Stimulated activated CD8-positive, alpha-beta memory T cell treated with anti-CD3 and anti-CD28 coated beads, Interleukin-2, amount 100 ng/mL, for 48 hours (primary cell): ENCODE measurements around the gene TBC1D8.

ENCODE experiments used
- DNase-seq, 2 donors: peaks; one replicate each; pipeline ENCODE4 v3.0.0-alpha.2; 2020; ENCODE audit warnings: low read depth in 2 of 2

The TBC1D8 gene

GRCh38 chr2:101111917-101112771 is 39.0 kb downstream of the TBC1D8 start:
- no peak for DNase-seq

DNA sequence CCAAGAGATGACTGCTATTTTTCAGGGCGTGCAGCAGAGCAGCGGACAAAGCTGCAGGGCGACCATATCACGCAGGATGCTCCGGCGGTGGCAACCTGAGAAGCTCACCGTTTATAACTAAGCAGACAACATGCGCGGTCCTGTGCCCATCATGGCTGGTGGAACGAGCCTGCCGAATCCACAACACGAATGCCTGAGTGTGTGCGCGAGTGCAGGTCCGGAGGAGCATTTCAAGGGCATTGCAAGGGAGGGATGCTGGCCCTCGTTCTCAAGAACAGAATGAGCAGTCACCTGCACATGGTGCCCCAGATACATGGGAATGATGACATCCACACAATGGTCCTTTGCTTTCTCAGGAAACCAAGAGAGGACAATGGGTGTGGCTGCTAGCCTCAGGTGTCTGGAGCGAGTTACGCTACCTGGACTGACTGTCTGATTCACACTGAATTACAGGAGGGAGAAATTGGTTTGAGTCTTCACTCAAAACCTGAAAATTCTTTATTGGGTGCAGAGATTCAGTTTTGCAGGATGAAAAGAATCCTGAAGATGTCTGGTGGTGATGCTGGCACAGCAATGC is 39.8 kb downstream of the TBC1D8 start:
- no peak for DNase-seq

DNA sequence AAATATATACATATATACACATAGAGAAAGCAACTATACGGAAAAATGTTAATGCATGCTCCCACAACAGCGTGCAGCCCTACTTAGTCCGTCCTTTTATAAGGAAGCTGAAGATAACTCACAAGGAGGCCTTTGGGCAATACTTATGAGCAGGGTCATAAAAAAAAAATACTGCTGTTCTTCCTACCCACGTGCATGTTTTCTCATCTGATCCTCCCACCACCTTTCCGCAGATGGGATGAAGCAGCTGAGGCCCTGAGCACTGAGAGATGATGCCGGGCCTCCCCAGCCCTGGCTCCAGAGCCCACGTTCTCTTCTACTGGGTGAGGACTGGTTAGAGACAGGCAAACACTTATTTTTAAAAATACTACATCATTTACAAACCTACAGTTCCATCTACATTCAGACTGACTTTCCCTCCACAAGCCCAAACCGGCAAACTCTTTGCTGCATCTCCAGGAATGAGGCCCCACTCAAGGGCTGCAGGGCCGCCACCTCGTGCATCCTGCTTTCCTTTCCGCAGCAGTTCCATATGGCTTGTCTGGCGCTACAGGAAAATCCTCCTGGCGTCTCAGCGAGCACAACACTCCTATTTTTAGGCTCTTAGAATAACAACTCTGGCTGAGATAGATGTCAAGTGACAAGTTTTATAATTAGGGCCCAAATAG is 41.6 kb downstream of the TBC1D8 start:
- DNase-seq: no peak

DNA sequence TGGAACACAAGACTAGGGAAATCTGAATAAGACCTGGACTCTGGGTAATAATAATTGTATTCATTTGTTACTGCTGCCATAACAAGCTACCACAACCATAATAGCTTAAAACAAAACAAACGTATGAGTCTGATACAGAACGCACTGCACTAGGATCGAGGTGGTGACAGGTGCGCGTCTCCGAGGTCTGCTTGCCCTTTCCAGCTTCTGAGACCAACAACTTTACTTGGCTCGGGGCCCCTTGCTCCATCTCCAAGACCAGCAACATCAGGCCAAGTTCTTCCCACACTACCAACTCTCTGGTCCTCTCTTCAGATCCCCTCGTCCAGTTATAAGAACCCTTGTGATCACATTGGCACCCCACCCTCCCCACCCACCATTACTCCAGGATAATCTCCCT is 42.8 kb downstream of the TBC1D8 start:
- no peak for DNase-seq

- DNase-seq: no peak
Observed at GRCh38 chr2:101107241-101107640, 43.9 kb downstream of the TBC1D8 start.

DNA sequence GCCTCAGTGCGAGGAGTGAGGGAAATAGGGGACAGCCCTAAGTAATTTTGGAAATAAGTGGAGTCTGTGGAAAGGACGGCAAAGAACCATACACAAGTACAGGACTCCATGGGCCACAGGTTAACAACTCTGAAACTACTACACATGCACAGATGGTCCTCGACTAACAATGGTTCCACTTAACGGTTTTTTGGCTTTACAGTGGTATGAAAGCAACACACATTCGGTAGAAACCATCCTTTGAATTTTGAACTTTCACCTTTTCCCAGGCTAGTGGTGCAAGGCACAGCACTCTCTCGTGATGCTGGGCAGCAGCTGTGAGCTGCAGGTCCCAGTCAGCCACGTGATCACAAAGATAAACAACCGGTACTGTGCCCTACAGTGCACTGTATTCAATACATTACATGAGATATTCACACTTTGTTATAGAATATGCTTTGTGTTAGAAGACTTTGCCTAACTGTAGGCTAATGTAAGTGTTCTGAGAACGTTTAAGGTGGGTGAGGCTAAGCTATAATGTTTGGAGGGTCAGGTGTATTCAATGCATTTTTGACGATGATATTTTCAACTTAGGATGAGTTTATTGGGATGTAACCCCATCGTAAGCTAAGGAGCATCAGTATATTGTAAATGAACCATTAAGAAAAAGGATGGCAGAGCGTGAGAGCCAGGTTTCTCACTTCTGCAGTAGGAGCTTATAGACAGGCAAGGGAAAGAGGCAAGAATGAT is 44.6 kb downstream of the TBC1D8 start:
- DNase-seq: no peak

DNA sequence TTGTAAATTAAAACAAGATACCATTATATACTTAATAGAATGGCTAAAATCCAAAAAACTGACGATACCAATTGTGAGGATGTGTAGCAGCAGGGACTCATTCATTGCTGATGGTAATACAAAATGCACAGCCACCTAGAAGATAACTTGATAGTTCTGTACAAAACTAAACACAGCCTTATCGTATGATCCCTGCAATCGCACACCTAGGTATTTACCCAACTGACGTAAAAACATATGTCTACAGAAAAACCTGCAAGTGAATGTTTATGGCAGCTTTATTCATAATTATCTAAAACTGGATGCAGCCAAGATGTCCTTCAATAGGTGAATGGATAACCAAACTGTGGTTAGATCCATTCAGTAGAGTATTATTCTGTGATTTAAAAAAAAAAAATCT is 45.5 kb downstream of the TBC1D8 start:
- DNase-seq: no peak

DNA sequence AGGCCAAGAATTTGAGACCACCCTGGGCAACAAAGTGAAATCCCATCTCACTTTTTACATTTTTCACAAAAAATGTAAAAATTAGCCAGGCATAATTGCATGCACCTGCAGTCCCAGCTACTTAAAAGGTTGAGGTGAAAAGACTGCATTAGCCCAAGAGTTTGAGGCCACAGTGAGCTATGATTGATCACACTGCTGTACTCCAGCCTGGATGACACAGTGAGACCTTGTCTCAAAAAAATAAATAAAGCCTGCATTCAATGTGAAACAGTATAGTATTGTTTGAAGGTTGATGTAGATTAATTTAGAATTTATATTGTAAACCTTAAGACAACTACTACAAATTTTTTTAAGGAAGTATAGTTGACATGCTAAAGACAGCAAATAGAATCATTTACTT is 53.5 kb downstream of the TBC1D8 start:
- no peak for DNase-seq

- no peak for DNase-seq
Observed at GRCh38 chr2:101096619-101097142, 54.5 kb downstream of the TBC1D8 start.

GRCh38 chr2:101094351-101094750 is 56.8 kb downstream of the TBC1D8 start:
- DNase-seq: no peak

GRCh38 chr2:101089942-101090799 is 61.0 kb downstream of the TBC1D8 start:
- DNase-seq: no peak

DNA sequence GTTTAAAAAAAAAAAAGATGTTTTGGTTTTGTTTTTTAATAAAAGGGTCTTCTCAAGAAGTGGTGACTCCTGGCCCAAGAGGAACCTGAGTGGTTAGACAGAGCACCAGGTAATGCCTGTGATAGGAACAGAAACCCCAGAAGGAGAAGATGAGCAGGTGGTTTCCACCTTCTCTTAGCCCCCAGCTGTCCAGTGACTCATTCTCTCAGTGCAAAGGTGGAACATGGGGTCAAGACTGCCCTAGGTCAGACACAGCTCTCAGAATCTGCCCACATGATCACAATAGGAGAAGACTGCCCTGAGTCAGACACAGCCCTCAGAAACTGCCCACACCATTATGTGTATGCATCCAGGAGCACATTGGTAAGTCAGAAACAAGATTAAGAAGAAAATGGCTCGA is 61.8 kb downstream of the TBC1D8 start:
- peak in 1 of 2 donors; percentile 3 for DNase-seq

DNA sequence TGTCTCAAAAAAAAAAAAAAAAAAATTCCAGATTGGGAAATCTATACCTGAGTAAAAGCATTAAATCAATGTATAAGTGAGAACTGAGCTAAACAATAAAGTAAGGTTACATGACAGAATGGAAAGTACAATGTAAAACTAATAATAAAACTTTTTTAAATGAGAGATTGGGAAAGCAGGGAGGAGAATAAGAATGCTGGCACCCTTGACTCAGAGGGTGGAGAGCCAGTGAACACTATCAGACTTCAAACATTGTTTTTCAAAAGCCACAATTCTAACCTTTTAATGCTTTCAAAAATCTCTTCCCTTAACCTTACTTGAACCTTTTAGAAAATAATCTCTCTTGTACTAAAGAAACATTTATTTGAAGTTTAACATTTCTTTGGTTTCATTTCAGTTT is 63.5 kb downstream of the TBC1D8 start:
- no peak for DNase-seq

DNA sequence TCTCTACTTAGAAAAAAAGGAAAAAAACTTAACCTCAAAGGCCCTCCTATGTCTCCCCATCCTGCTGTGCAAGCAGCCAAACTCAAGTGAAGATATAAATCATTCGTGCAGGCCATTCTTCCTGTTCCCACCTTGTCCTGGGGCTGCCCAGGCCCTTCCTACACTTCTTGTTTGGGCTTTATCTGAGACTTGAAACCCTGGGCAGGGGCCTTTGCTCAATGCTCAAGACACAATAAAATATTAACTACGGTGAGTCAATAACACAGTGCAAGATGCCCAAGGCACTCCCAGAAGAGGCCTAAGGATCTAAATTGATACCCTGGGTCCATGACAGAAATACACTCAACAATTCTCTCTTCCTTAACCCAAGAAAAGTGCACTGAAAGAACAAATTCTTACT is 67.6 kb downstream of the TBC1D8 start:
- no peak for DNase-seq

DNA sequence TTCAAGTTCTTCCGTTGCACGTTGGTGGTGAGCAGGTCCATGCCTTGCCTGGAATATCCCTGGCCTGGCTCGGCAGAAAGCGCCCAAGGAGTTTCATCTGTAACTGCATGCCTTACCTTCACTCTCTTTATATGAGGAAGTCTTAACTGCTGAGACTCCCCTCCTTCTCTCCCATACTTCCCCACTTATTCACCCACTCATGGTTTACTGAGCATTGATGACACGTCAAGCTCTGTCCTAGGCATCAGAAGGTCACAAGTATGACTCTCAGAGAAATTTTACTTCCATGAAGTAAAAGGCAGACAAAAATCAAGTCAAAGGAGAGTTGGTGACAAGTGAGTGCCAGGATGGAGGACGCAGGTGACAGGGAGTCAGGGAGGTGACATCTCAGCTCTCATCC is 68.2 kb downstream of the TBC1D8 start:
- DNase-seq: no peak

- DNase-seq: no peak
Observed at GRCh38 chr2:101081375-101081907, 69.7 kb downstream of the TBC1D8 start.

GRCh38 chr2:101080211-101081068 is 70.7 kb downstream of the TBC1D8 start:
- DNase-seq: no peak

- DNase-seq: no peak
Observed at GRCh38 chr2:101076581-101076980, 74.6 kb downstream of the TBC1D8 start.

DNA sequence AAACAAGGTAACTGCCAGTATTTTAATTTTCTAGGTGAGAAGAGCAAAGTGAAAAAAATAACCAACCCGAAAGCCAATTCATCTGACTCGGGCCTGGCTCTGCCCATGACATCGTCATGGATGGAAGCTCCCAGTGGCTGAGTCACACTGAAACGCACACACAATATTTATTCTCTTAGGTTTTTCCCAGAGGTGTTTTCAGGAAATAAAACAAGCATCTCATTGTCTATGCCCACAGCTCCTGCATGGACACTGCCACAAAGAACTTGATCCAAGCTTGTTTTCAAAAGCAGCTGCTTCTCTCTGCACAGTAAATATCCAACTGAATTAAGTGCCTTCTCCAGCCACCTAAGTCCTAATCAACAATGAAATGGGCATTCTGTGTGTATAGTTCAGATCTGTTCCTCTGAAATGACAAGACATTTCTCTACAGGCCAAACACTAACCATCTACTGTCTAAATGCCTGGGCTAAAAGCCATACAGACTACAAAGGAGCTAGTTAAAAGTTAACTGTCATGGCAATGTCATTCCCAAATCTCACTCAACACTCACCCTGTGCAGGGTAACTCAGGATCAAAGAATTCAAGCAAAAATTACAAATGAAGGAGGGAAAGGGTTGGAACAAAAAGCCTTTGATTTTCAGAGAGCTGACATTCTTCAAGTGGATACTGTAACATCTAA is 86.2 kb downstream of the TBC1D8 start:
- no peak for DNase-seq
